ENCODE measurements around the gene MEA1. TPM values are rescaled to one million over a fixed set of nuclear protein-coding genes. Genes with fewer than 3 reads are reported as not detected.

The MEA1 gene
- polyA plus RNA-seq, 1 donor: 73.8 TPM

DNA sequence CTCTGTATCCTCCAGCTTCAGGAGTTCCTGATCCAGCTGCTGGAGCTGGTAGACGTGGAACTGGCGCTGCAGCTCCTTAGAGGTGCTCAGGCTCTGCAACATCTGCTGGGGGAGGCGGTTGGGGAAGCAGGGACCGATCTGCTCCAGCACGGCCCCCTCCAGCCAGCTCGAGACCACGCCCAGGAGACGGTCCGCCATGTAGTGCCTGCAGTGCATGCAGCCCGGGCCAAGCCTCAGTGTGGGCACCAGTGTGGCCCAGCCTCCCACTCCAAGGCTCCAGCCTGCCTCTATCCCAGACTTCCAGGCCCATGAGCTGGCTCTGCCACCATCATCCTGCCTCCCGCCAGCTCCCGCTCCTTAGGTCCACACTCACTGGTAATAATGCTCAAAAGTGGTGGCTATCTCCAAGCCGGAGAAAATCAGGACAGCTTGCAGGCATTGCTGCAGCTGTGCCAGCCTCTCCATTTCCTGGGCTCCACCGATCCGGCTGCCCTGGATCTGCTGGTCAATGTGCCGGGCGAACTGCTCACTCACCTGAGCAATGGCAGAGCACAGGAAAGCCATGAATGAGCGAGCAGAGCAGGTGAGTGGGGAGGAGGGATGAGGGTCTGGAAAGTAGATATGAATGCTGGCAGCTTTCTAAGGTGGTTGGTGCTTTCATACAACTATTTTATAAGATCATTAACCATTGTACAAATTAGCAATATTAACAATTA is 27.0 kb upstream of the MEA1 start:
- Histone ChIP-seq H3K4me3 (ENCODE audit: low read length) (no peak overlapping the region), H3K4me1 (ENCODE audit: control insufficient read depth, insufficient read depth, low read length) (peaks cover 10% of the 10 kb centered on the region), H3K36me3 (ENCODE audit: control insufficient read depth, insufficient read depth, low read length) (peaks cover 84% of the 10 kb centered on the region), H3K9me3 (ENCODE audit: control insufficient read depth, low read depth, low read length) (no peaks in the 10 kb centered on the region), H3K27me3 (ENCODE audit: control insufficient read depth, insufficient read depth, low read length) (no peaks in the 10 kb centered on the region), H3K27ac (ENCODE audit: low read length) (no peak overlapping the region)
- DNase-seq: no peak
- WGBS (ENCODE audit: insufficient coverage, low lambda C conversion rate): no CpG with 5 or more reads among the region's 18 CpGs

DNA sequence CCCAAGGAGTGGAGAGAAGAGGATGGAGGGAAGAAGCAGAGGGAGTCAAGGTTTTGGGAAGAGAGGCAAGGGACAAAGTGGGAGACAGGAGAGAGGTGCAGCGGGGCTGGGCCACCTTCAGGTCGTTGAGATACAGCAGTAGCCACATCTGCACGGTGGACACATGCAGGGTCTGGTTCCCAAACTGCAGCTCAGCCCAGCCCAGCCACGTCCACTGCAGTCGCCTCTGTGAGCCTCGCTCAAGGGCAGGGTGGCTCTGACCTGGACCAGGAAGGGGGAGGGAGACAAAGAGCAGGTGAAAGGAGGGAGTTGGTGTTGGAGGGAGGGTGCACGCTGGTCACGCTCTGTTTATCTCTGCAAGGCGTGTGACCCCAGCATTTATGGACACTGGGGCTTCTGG is 25.0 kb upstream of the MEA1 start:
- WGBS (ENCODE audit: insufficient coverage, low lambda C conversion rate): no CpG with 5 or more reads among the region's 9 CpGs
- no peaks in the 10 kb centered on the region for H3K9me3 ChIP-seq (ENCODE audit: control insufficient read depth, low read depth, low read length)
- no peak overlapping the region for H3K4me3 ChIP-seq (ENCODE audit: low read length)
- H3K36me3 ChIP-seq (ENCODE audit: control insufficient read depth, insufficient read depth, low read length): peaks cover 81% of the 10 kb centered on the region
- peak in 1 of 2 donors; percentile 30 for DNase-seq
- H3K27ac ChIP-seq (ENCODE audit: low read length): no peak overlapping the region
- peaks cover 22% of the 10 kb centered on the region for H3K4me1 ChIP-seq (ENCODE audit: control insufficient read depth, insufficient read depth, low read length)
- H3K27me3 ChIP-seq (ENCODE audit: control insufficient read depth, insufficient read depth, low read length): no peaks in the 10 kb centered on the region

DNA sequence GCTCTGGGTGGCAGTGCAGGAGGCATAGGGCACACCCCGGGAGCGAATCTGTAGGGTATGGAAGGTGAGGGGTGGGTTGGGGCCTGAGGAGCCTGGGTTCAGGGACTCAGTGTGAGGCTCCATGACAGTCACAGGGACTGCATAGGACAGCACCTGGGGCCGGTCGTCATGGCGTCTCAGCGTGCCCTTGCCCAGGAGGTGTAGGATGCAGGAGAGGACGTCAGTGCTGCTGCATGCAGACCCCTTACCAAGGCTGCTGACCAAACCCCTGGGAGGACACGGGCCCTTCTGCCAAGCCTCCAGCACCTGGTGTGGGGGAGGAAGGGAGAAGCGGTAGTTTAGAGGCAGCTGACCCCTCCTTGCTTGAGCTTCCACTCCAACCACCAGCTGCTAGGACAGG is 24.0 kb upstream of the MEA1 start:
- DNase-seq: no peak
- H3K4me3 ChIP-seq (ENCODE audit: low read length): no peak overlapping the region
- no peak overlapping the region for H3K27ac ChIP-seq (ENCODE audit: low read length)
- no CpG with 5 or more reads among the region's 9 CpGs for WGBS (ENCODE audit: insufficient coverage, low lambda C conversion rate)
- H3K36me3 ChIP-seq (ENCODE audit: control insufficient read depth, insufficient read depth, low read length): peaks cover 78% of the 10 kb centered on the region
- no peaks in the 10 kb centered on the region for H3K9me3 ChIP-seq (ENCODE audit: control insufficient read depth, low read depth, low read length)
- H3K4me1 ChIP-seq (ENCODE audit: control insufficient read depth, insufficient read depth, low read length): peaks cover 22% of the 10 kb centered on the region
- H3K27me3 ChIP-seq (ENCODE audit: control insufficient read depth, insufficient read depth, low read length): no peaks in the 10 kb centered on the region

- no peaks in the 10 kb centered on the region for H3K9me3 ChIP-seq (ENCODE audit: control insufficient read depth, low read depth, low read length)
- no peak overlapping the region for H3K4me3 ChIP-seq (ENCODE audit: low read length)
- peaks cover 79% of the 10 kb centered on the region for H3K36me3 ChIP-seq (ENCODE audit: control insufficient read depth, insufficient read depth, low read length)
- no peak overlapping the region for H3K27ac ChIP-seq (ENCODE audit: low read length)
- DNase-seq: no peak
- WGBS (ENCODE audit: insufficient coverage, low lambda C conversion rate): no CpG with 5 or more reads among the region's 5 CpGs
- H3K4me1 ChIP-seq (ENCODE audit: control insufficient read depth, insufficient read depth, low read length): peaks cover 22% of the 10 kb centered on the region
- no peaks in the 10 kb centered on the region for H3K27me3 ChIP-seq (ENCODE audit: control insufficient read depth, insufficient read depth, low read length)
Measured at GRCh38 chr6:43037197-43037596, 23.5 kb upstream of the MEA1 start.

DNA sequence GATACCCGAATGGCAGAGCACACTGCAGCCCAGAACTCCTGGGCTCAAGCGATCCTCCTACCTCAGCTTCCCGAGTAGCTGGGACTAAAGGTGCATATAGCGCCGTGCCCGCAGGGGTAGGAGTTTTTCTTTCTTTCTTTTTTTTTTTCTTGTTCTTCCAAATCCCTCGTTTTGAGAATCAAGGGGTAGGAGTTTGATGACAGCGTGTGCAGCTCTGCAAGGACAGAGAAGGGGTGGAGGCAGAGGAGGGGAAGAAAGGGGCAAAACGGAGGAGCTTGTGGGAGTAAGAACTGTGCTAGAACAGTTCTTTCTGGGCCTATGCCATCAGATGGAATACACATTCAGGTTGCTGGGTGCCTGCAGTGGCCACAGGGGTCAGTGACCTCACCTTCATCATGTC is 23.0 kb upstream of the MEA1 start:
- H3K27ac ChIP-seq (ENCODE audit: low read length): no peak overlapping the region
- H3K36me3 ChIP-seq (ENCODE audit: control insufficient read depth, insufficient read depth, low read length): peaks cover 80% of the 10 kb centered on the region
- no peaks in the 10 kb centered on the region for H3K9me3 ChIP-seq (ENCODE audit: control insufficient read depth, low read depth, low read length)
- no peak for DNase-seq
- no peak overlapping the region for H3K4me3 ChIP-seq (ENCODE audit: low read length)
- H3K4me1 ChIP-seq (ENCODE audit: control insufficient read depth, insufficient read depth, low read length): peaks cover 22% of the 10 kb centered on the region
- no peaks in the 10 kb centered on the region for H3K27me3 ChIP-seq (ENCODE audit: control insufficient read depth, insufficient read depth, low read length)
- WGBS (ENCODE audit: insufficient coverage, low lambda C conversion rate): 94% methylated on average over 5 of the region's 9 CpGs

GRCh38 chr6:43035495-43036194 is 21.9 kb upstream of the MEA1 start:
- peaks cover 75% of the 10 kb centered on the region for H3K36me3 ChIP-seq (ENCODE audit: control insufficient read depth, insufficient read depth, low read length)
- peak; percentile 79 to 89 for DNase-seq
- H3K27me3 ChIP-seq (ENCODE audit: control insufficient read depth, insufficient read depth, low read length): no peaks in the 10 kb centered on the region
- WGBS (ENCODE audit: insufficient coverage, low lambda C conversion rate): no CpG with 5 or more reads among the region's 4 CpGs
- H3K9me3 ChIP-seq (ENCODE audit: control insufficient read depth, low read depth, low read length): no peaks in the 10 kb centered on the region
- peak overlapping the region; percentile 97 for H3K27ac ChIP-seq (ENCODE audit: low read length)
- H3K4me1 ChIP-seq (ENCODE audit: control insufficient read depth, insufficient read depth, low read length): peaks cover 22% of the 10 kb centered on the region
- no peak overlapping the region for H3K4me3 ChIP-seq (ENCODE audit: low read length)

DNA sequence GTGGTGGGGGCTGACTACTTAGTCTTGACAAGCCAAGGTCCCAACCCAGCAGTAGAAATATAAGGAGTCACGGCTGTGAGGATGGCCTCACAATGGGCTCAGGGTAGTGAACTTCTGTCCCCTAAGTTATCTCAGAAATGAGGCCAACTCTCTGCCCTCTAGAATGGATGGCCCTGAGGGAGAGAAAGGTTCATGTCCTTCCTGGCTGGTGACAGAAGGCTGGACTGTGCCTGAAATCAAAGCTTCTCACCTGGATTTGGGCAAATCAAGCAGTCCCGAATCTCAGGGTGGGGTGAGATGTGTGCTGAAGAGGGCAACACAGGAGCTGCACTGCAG is 20.4 kb upstream of the MEA1 start:
- Histone ChIP-seq H3K4me3 (ENCODE audit: low read length) (no peak overlapping the region), H3K36me3 (ENCODE audit: control insufficient read depth, insufficient read depth, low read length) (peaks cover 72% of the 10 kb centered on the region), H3K27ac (ENCODE audit: low read length) (peak overlapping the region; percentile 65), H3K27me3 (ENCODE audit: control insufficient read depth, insufficient read depth, low read length) (no peaks in the 10 kb centered on the region), H3K4me1 (ENCODE audit: control insufficient read depth, insufficient read depth, low read length) (peaks cover 22% of the 10 kb centered on the region), H3K9me3 (ENCODE audit: control insufficient read depth, low read depth, low read length) (no peaks in the 10 kb centered on the region)
- peak in 1 of 2 donors; percentile 74 for DNase-seq
- no CpG with 5 or more reads among the region's 2 CpGs for WGBS (ENCODE audit: insufficient coverage, low lambda C conversion rate)

DNA sequence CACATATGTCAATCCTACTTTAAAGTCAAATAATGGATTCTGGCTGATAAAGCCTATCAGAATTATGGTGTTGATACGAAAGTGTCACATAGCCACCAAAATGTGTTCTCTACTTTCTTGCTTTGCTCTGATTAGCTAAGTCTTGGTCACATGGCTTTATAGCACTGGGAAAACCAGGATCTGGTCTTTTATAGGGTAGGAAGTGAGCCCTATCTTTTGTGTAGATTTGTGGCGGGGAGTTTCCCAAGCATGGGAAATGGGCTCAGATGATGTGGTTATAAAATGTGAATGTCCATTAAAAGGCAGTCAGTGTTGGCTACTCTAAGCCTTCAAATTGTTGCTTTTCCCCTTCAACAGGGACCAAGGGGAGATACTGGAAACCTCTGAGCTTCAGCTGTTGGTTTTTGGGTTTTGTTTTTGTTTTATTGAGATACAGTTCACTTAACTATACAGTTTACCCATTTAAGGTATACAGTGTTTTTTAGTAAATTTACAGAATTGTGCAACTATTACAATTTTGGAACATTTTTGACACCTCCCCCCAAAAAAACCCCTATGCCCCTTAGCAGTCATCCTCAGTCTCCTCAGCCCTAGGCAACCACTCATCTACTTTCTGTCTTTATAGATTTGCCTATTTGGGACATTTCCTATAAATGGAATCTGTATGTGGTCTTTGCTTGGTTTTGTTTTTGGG is 19.9 kb upstream of the MEA1 start:
- Histone ChIP-seq H3K4me3 (ENCODE audit: low read length) (no peak overlapping the region), H3K27ac (ENCODE audit: low read length) (peak overlapping the region; percentile 65), H3K36me3 (ENCODE audit: control insufficient read depth, insufficient read depth, low read length) (peaks cover 72% of the 10 kb centered on the region), H3K9me3 (ENCODE audit: control insufficient read depth, low read depth, low read length) (no peaks in the 10 kb centered on the region), H3K27me3 (ENCODE audit: control insufficient read depth, insufficient read depth, low read length) (no peaks in the 10 kb centered on the region), H3K4me1 (ENCODE audit: control insufficient read depth, insufficient read depth, low read length) (peaks cover 22% of the 10 kb centered on the region)
- WGBS (ENCODE audit: insufficient coverage, low lambda C conversion rate): no CpG with 5 or more reads among the region's 2 CpGs
- DNase-seq: no peak

GRCh38 chr6:43032326-43032725 is 18.6 kb upstream of the MEA1 start:
- WGBS (ENCODE audit: insufficient coverage, low lambda C conversion rate): 100% methylated on average over 1 of the region's 4 CpGs
- no peak overlapping the region for H3K27ac ChIP-seq (ENCODE audit: low read length)
- H3K36me3 ChIP-seq (ENCODE audit: control insufficient read depth, insufficient read depth, low read length): peaks cover 69% of the 10 kb centered on the region
- H3K27me3 ChIP-seq (ENCODE audit: control insufficient read depth, insufficient read depth, low read length): no peaks in the 10 kb centered on the region
- peaks cover 22% of the 10 kb centered on the region for H3K4me1 ChIP-seq (ENCODE audit: control insufficient read depth, insufficient read depth, low read length)
- H3K9me3 ChIP-seq (ENCODE audit: control insufficient read depth, low read depth, low read length): no peaks in the 10 kb centered on the region
- no peak overlapping the region for H3K4me3 ChIP-seq (ENCODE audit: low read length)
- DNase-seq: no peak

- Histone ChIP-seq H3K27ac (ENCODE audit: low read length) (no peak overlapping the region), H3K36me3 (ENCODE audit: control insufficient read depth, insufficient read depth, low read length) (peaks cover 74% of the 10 kb centered on the region), H3K4me1 (ENCODE audit: control insufficient read depth, insufficient read depth, low read length) (peaks cover 1% of the 10 kb centered on the region), H3K9me3 (ENCODE audit: control insufficient read depth, low read depth, low read length) (no peaks in the 10 kb centered on the region), H3K27me3 (ENCODE audit: control insufficient read depth, insufficient read depth, low read length) (no peaks in the 10 kb centered on the region), H3K4me3 (ENCODE audit: low read length) (no peak overlapping the region)
- WGBS (ENCODE audit: insufficient coverage, low lambda C conversion rate): no CpG with 5 or more reads among the region's 9 CpGs
- DNase-seq: no peak
Measured at GRCh38 chr6:43029120-43029519, 15.4 kb upstream of the MEA1 start.

All from large intestine (tissue), 3 donors.